Keratinocyte (primary cell): ENCODE measurements around the gene CACNG5.

Source experiments
- EZH2 ChIP-seq: IDR thresholded peaks from one replicate; pipeline ENCODE4 v1.6.1; 2012; ENCODE audit warnings: inconsistent platforms, mild to moderate bottlenecking, low read length, moderate library complexity
- TF ChIP-seq, protein P1 (sequence below), 3 experiments: IDR thresholded peaks in 1 of 3; conservative IDR thresholded peaks in 1 of 3; optimal IDR thresholded peaks in 1 of 3; 2 replicates in 2 of 3; 3 replicates in 1 of 3; pipeline versions ENCODE3 to v1.5.1; 2011; ENCODE audit warnings: low read length in 3 of 3, mild to moderate bottlenecking in 3 of 3, moderate library complexity in 2 of 3, control low read depth in 1 of 3, inconsistent platforms in 1 of 3; ENCODE audit not compliant: insufficient read depth in 2 of 3; ENCODE audit errors: extremely low read depth in 1 of 3

DNA sequence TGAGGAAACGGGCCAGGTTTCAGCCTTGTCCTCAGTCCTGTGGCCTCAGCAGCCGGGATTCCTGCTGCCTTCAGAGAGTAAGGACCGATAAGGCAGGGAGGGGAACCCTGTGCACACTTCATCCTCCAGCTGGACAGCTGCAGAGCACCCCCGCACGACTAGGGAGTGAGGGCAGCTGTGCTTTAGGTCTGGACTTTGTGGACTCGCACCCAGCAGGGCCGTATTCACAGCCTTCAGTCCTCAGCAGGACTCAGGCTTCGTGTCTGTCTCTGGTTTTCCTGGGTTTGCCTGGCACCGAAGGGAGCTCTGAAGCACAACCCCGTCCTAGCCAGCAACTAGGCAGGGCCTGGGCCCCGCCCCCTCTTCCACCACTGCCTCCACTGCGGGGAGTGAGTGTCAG lies 45.8 kb upstream of the CACNG5 start:
- TF ChIP-seq, protein P1, sequence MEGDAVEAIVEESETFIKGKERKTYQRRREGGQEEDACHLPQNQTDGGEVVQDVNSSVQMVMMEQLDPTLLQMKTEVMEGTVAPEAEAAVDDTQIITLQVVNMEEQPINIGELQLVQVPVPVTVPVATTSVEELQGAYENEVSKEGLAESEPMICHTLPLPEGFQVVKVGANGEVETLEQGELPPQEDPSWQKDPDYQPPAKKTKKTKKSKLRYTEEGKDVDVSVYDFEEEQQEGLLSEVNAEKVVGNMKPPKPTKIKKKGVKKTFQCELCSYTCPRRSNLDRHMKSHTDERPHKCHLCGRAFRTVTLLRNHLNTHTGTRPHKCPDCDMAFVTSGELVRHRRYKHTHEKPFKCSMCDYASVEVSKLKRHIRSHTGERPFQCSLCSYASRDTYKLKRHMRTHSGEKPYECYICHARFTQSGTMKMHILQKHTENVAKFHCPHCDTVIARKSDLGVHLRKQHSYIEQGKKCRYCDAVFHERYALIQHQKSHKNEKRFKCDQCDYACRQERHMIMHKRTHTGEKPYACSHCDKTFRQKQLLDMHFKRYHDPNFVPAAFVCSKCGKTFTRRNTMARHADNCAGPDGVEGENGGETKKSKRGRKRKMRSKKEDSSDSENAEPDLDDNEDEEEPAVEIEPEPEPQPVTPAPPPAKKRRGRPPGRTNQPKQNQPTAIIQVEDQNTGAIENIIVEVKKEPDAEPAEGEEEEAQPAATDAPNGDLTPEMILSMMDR (optimal IDR thresholded peaks at IDR 0.05 in 1 of 3, IDR thresholded peaks at IDR 0.05 in 1 of 3, conservative IDR thresholded peaks at IDR 0.05 in 1 of 3; ENCODE audit: extremely low read depth in 1 of 3, insufficient read depth in 2 of 3, low read length in 3 of 3), result no peak
- no peak for TF ChIP-seq EZH2
